Stimulated activated CD8-positive, alpha-beta memory T cell treated with anti-CD3 and anti-CD28 coated beads, Interleukin-12 subunit alpha, Interleukin-12 subunit beta, amount 100 ng/mL, for 4 hours (primary cell): Measurements from ENCODE around the gene AANAT.

ENCODE experiments used
- DNase-seq: peaks from one replicate; pipeline ENCODE4 v3.0.0-alpha.2; 2020; ENCODE audit warnings: low read depth

Gene AANAT

DNA sequence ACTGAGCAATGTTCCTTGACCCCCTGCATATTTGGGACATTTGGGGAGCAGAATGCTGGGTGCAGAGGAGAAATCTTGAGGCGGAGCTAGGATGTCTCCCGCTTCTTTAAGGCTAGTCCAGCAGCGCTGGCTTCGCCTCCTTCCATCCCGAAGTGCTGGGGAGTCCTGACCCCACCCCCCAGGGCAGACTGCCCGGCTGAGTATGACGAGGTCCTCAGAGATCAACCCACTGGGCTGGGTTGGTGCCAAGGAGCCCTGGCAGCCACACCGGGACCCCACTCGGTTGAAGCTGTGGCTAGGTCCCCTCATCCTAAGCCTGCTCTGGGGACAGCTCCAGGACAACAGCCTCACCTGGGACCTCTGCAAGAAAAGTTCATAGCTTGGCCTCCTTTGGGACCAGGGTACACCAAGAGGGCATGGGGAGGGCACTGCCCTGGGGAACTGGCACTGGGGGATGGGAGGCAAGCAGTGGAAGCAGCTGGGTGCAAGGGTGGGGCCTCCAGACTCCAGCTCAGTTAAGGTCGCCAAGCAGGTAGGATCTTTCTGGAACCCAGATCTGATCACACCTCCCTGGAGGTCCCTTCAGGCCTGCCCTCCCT, 22.8 kb downstream of the AANAT start:
- no peak for DNase-seq

DNA sequence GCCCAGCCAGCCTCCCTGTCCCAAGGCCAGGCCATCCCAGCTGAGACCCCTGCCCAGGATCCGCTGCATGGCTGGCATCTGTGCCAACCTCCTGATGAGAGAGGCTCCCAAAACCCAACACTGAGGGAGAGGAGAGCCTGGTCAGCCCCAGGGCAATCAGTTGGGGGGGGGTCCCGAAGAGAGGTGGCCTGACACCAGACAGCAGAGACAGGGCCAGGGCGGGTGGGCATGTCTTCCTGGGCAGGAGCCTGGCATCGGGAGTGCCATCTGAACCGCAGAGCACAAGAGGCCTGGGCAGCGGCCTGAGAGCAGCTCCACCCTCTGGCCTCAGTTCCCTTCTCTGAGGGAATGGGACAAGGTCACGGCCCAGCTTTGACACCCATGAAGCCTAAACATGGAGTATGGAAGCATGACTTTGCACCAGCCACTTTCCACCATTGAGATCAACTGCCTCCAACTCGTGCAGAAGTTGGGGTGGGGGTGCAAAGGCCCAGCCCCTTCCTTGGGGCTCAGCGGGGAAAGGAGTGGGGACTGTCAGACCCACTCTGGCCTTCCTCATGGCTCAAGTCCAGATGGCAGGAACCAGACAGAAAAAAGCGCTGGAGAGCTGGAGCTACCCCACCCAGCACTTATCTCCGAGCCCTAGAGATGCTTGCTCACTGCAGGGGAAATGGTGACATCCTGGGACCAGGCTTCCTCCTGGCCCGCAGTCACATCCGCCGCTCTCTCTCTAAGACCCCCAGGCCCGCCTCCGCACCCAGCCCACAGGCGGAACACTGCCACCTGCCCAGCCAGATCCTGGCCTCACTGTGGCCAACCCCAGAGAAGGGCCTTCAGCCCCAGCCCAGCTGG, 24.1 kb downstream of the AANAT start:
- no peak for DNase-seq

DNA sequence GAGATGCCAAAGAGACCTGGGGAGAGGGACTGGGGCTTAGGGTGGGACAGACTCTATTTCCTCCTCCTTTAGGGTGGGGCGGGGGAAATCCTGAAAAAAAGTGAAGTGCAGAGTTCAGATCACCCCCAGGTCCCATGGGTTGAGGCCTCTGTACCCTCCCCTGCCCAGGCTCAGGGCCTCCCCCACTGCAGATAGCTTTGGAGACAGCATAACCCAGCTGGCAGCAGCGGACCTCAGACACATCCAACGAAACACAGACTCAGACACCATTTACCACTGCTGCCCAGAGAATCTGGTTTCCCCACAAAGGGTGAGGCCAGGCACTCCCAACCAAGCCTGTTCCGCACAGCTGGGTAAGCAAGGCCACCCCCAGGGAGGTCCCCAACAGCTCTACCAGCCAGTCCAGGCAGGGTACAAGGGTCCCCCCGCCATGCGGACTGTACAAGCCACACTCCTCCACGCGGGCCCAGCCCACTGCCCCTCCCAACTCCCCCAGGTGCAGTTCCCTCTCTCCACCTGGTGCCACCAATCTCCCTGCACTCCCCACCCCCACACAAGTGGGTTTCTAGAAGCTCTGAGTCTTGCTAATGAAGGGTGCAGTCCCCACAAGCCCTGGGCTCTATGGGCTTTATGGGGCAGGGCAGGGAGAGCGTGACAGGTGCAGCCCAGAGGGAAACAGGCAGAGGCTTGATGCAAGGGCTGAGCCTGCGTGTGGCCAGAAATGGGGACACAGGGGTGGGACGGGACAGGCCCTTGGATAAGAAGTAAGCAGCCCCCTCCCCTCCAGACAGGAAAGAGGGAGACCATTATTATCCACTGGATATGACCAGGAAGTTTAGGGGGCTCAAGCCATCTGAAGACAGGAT, 25.0 kb downstream of the AANAT start:
- DNase-seq, result no peak

DNA sequence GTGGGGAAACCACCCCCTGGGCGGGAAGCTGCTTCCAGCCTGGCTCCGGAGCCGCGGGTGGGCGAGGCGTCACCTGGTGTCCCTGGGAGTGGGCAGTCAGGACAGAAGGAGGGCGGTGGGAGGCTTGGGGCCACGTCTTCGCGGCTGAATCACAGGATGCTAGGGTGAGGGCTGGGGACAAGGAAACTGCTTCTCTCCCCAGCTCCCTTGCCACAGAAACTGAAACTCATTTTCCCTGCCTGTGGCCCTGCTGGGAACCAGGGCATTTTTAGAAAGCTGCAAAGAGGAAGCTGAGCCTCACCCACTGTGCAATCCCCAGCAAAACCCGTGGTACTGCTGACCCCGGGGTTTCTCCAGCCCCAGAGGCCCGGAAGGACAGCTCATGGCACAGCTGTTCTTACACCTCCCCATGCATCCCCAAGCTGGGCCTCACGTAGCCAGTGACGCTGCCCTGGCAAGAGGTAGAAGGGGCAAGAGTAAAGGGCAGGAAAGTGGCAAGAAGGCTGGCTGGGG, 25.6 kb downstream of the AANAT start:
- peak; percentile 35 for DNase-seq

DNA sequence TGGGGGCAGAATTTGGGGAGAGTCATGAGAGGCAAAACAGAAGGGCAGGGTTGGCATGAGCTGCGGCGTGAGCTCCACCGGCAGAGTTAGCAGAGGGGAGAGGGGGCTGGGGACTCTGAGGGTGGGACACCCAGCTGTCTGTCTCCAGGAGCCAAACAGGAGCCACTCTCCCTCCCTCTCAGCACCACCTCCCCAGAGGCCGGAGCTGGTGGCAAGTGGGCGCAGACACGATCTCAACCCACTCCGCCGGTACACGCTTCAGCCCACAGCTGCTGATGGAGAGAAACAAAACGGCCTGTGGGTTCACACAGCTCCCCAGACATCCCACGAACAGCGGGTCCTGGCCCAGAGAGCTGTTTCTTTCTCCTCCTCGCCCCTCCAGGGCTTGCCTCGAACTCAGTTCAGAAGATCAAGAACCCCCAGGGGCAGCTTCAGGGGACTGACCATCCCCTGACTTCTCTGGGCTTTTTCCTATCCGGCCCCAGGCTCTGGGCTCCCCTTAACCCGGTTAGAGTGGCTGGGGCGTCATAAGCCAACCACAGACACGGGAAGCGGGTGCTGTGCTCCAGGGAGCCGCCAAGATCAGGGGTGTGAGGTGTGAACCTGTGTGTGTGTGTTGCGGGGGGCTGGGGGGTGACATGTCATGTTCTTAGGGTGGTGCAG, 26.2 kb downstream of the AANAT start:
- no peak for DNase-seq

DNA sequence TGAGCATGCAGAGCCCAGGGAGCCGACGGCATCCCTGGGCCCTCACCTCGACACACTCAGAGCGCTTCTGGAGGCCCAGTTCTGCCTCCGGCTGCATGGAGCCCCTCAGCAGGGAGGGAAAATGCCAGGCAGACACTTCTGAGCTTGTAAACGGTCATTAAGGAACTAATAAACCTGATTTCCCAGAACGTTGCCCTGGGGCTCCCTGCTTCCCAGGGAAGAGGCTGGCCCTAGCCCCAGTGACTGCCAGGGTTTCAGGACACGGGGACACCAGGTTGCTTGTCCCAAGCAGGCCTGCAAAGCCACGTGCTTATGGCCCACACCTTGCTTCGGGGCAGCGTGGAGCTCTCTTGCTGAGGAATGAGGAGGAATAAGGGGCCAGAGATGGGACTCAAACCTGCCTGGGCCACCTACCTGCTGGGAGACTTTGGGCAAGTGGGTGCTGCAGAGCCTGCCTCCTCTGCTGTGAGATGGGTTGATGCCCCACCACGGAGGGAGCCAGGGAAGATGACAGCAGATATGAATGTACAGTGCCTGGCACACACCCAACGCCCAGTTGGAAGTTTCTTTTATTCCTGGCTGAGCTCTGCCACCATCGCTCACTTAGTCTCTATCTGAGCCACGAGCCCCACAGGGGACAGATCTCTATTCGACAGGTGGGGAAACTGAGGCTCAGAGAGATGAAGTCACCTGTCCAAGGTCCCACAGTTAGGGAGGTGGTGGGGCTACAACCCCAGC, 28.4 kb downstream of the AANAT start:
- DNase-seq, result no peak

DNA sequence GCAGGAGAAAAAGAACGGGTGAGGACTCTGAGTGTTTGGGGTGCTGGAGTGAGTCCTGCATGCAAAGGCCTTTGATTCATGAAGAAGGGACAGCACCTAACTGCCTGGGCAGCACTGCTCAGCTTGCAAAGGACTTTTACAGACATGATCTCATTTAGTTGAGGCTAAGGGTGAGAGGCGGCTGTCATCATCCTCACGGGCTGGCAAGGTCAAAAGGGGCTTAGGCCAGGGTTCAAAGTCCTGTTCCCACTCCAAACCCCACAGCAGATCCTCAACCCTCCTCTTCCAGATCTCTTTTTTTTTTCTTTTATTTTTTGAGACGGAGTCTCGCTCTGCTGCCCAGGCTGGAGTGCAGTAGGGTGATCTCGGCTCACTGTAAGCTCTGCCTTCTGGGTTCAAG, 29.1 kb downstream of the AANAT start:
- DNase-seq, result no peak

DNA sequence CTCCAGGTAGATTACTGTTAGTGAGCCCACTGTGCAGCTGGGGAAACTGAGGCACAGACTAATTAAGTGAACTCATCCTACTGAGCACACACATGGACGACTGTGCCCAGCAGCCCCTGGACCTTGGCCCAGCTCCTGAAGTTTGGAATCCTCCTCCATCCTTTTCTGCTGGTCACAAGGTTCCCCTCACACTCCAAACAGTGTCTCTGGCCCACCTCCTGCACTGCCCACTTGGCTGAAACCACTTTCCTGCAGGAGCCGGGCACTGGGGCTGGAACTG, 30.2 kb downstream of the AANAT start:
- no peak for DNase-seq

DNA sequence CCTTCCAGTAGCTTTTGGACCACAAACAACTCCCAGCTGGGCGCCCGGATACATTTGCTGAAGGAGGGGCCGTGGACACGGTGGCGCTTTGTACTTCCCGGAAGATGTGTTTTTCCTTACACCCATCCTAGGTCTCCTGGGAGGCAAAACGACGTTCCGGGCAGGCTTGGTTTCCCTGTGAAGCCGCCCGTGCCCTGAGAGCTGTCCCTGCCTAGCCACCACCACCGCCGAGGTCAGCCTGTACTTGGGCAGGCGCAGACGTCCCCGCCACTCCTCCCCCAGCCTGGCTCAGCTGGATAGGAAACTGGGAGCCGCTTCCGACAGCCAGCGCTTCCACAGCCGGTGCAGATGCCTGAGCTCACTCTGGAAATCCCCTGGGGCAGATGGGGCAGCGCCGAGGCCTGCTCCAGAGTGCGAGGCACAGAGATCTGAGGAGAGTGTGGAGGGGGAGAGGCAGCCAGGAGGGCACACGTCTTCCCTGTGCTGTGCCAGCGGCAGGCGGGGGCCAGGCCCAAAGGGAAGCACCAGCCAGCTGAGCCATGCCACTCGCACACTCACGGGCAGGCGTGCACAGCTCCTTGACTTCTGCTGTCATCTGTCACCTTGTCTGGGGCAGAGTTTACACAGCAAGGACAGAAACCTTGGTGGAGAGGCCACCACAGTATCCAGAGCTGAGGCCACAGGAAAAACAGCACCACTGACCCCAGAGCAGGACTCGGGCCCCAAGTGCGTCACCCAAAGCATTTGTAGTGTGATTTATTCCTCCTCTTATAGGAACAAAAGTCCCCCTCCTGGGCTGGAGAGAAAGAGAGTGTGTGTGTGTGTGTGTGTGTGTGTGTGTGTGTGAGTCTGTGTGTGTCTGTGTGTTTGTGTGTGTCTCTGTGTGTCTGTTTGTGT, 30.8 kb downstream of the AANAT start:
- DNase-seq, result no peak

DNA sequence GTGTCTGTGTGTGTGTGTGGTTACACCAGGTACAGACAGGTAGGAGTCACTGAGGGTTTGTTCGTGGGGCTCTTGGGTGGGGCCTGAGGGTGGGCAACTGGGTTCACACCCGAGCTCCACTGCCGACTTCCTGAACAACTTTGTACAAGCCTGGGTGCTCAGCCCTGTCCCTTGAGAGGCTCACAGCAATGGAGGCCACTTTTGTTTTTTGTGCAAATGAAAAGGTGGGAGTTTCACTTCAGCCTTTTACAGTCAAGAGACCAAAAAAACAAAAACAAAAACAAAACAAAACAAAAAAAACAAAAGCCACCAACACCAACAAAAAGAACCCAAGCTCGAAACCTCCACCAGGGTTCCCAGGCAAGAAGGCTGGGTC, 31.5 kb downstream of the AANAT start:
- no peak for DNase-seq

DNA sequence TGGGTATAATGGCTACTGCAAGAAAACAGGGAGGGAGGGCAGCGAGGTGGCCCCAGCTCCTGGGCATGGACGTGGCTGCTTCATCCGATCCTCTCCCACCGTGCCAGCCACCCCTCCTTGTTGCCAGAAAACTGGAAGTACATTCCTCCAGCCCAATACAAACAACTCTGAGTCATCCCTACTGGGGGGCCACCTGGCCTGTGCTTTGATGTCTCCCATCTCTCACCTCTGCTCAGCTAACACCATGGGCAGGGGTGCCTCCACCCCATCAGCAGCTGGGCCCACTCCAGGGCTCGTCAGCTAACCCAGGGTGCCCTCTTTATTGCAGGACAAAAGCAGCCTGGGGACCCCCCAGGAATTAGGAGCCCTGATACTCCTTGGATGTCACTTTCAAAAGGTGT, 31.9 kb downstream of the AANAT start:
- DNase-seq, result no peak

DNA sequence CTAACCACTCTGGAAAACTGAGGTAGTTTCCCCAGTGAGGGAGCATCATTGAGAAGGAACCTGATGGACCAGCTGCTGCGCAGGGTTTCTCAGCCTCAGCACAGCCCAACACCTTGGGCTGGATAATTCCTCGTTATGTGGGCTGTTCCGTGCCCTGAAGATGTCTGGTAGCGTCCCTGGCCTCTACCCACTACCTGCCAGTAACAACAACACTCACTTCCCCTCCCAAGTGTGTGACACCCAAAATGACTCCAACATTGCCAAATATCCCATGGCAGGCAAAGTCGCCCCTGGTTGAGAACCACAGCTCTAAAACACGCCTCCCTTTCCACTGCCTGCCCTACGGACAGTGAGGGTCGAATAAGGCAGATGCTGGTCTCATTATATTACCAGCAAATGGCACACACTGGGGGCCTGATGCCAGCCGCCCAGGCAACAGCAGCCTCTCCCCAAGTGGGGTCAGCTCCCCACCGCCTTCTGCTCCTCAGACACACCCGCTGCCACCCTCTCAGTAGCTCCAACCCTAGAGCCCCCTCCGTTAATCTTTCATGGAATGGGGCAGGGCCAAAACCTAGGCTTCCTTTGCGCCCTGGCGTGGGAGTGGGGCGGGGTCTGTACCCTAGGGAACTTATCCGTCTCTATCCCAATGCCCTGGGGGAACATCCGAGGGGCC, 32.8 kb downstream of the AANAT start:
- DNase-seq, result no peak

DNA sequence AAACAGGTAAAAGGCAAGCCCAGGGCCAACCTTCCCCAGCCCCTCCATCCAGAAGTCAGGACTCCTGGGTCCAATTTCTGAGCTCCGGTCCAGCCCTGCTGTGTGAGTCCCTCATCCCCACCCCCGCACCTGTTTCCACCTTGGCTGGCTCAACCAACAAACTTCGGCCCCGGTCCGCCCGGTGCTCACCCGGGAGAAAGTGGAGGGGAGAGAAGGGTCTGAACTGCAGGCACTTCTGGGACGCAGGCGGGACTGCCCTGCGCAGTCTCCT, 33.3 kb downstream of the AANAT start:
- DNase-seq, result no peak

DNA sequence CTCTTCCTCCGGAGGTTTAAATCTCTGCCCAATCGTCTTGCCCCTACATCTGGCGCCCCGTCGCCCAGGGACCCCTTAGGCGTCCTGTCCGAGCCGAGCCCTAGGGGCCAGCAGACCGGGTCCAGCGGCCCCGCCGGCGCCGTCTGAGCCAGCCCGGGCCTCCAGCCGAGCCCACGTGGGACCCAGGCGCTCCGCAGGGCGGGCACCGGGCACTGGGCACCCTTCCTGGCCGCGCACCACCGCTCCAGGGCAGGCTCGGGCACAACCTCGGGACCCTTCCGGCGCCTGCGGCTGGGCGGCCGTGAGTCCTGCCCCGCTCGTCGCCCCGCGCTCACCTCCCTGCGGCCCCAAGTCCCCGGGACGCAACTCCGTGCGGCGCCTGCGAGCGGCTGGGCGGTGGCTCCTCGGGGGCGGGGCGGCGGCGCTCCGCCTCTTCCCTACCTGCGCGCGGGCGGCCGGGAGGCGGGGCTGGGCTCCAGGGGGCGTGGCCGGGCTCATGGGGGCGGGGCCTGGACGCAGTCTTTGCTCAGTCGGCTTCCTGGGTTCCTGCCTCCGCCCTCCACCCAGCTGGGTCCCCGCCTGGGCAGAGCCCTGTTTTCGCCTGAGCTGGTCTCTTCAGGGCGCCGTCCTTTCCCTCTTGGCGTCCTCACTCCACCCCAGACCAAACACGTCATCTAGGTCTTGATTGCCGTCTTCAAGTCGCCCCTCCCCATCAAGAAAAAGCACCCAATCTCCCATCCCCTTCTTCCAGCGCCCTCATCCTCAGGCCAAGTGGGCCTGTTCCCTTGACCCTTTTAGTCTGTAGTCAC, 33.8 kb downstream of the AANAT start, which contains the start of gene RHBDF2:
Gene RHBDF2, minus strand, starts transcription at position 406 of the 809 bp plus-strand sequence. CDS start 19,899 bp downstream, outside the sequence.
- peak; percentile 95 for DNase-seq

DNA sequence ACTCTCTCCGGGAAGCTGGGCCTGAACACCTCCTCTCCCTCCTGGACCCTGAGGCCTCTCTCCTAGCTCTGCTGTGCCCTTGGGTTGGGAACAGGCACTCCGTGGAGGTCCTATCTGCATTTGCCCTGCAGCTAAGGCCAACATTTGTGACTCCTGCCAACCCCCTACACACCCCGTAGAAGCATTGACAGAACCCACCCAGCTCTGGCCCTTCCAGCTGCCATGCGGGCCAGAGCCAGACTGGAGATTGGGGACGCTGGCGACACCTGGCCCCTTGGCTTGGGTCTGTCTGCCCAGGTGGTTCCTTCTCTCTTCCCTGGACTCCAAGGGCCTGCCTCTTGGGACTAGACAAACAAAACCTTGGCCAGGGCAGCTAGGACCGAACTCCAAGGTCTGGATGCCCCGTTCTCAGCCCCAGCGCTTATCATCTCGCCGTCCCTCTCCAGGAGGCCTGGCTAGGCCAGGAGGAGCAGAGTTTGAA, 34.5 kb downstream of the AANAT start:
- no peak for DNase-seq

DNA sequence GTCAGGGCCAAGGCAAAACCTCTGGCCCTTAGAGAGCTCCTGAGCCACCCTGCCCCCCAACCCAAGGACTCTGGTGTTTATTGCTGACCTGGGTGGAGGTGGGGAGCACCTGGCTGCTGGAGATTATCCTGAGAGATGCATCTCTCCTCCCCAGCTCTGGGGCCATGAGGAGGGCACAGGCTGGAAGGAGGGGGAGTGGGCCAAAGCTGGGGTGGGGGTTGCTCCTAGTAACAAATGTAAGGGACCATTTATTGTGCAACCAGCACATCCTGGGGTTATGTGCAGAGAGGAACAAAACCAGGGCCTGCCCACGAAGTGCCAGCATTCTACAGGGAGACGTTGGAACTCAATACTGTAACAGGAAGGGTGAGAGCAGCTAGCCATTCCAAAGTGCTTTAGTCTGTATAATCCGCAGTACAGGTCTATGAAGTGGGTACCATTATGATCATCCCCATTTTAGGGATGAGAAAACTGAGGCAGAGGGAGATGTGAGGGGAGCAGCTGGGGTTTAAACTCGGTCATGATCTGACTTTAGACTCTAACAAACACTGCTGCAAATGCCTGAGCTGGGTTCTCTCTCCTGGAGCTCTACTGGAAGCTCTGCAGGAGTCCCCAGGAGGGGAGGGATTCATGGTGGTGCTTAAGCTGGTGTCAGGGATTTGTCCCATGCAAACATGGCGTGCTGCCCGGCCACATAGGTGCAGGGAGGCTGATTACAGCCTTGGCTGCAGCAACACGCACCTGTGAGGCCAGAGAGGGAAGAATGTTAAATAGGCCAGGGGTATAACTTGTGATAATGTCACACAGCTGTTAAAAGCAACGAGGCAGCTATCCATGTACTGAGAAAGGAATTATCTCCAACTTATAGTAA, 35.2 kb downstream of the AANAT start:
- no peak for DNase-seq

DNA sequence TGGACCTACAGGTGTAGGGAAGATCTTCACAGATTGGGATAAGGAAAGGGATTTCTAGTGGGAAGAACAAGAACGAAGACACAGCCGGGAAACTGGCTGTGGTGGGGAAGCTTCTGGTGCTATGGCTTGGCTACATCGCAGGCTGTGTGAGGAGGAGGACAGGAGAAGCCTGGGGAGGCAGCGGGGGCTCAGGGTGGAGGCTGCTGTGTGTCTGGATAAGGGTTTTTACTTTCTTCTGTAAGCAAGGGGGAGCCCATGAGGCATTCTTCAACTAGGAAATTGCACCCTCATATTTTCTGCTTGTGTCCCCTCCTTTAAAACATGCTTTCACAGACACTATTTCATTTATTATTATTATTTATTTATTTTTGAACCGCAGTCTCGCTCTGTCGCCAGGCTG, 36.7 kb downstream of the AANAT start:
- no peak for DNase-seq
